Head of caudate nucleus (tissue), 42 donors: Measurements from ENCODE around the gene MAD1L1.

ENCODE experiments used
- DNase-seq, 42 donors: peaks; one replicate each; pipeline versions ENCODE4 v3.0.0 to v3.0.0-alpha.2; 2020 to 2021; ENCODE audit warnings: mixed read lengths in 7 of 42
- intact Hi-C: fragments of 100-400 bp; cut with DNase I; formaldehyde crosslinking; loops from one replicate; pipeline ENCODE4 v1.15.0; 2022

Gene MAD1L1

DNA sequence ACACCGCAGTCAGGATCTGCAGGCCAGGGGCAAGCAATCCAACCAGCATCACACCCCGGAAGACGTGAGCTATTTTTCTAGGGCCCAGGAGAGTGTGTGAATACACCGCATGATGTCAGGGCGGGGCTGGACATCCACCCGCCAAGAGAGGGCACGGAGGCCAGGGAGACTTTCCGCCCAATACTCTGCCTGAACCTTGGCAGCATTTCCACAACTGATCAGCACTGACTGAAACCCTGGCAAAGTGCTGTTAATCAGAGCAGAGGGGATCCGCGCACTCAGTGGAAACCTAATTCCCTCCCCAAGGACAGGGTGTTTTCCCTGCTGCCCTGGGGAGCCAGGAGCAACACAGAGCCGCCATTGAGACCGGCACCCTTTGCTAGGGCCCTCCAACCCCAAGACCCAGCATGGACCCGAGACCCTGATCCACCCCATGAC is 8.2 kb downstream of the MAD1L1 start:
- intact Hi-C loops: no loop called here
- no peak for DNase-seq

DNA sequence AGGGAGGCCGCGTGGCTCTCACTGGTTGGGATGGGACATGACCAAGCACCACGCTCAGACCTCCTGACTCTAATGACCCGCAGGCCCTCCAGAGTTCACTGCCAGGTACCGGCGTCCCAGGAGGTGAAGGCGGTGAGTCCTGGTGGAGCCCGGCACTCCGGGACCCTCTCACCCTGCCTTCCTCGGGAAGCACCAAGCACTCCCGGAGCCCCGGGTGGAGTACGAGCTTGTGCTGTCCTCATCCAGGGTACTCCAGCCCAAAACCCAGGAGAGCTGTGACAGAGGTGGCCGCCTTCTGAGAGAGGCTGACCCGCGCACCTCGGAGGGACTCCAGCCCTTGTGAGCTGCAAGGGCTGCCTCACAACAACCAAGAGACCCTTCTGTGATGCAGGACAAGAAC is 9.4 kb downstream of the MAD1L1 start:
- intact Hi-C loops: no loop called here
- no peak for DNase-seq

DNA sequence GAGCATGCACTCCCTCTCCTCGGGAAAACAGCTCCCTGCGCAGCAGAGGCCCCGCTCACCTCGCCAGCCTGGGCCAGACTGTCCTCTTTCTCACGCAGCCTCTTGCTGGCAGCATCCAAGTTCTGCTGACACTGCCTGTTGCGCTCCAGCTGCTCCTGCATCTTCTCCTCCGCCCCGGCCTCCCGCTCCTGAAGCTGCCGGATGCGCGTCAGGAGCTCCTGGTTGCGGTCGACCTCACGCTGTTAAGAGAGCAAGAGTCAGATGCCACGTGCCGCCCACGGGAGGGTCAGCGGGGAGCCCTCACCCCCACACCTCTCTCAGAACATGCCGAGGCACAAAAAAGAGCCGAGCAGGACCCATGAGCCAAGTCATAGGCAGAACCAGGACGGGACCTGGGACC is 10.2 kb downstream of the MAD1L1 start:
- intact Hi-C loops: no loop called here

DNA sequence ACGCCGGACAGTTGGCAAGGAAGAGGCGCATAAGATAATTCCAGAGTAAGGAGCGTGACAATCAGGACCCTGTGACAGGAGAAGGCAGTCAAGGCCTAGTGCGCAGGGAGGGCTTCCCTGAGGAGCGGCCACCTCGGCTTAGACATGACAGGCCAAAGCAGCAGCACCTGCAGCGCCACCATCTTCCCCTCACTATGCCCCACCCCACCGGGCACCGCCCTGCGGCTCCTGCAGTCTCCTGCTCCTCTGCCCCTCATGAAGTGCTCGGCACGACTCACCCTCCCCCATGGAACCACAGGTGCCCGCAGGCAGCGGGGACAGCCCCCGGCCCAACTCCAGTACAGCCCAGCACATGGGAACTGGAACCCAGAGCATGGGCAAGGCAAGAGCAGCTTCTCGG is 11.8 kb downstream of the MAD1L1 start:
- intact Hi-C loops: no loop called here
- no peak for DNase-seq

More for the DNA sequence above, 10.2 kb downstream of the MAD1L1 start:
- DNase-seq: no peak

DNA sequence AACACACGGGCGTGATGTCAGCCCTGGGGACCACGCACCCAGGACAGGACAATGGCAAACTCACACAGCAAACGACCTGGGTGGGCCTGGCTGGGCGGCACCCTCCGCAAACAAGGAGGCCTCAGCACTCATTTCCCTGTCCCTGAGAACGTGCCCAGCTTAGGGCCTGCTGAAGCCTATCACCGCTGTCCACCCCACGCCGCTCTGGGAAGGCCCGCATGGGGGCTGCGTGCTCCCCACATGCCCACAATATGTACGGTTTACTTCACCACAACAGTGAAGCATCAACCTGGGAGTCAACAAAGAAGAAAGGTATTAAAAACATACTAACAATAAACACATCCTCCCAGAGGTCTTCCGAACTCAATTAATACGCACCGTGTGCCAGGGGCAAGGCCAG is 12.2 kb downstream of the MAD1L1 start:
- no peak for DNase-seq
- intact Hi-C loops: no loop called here

DNA sequence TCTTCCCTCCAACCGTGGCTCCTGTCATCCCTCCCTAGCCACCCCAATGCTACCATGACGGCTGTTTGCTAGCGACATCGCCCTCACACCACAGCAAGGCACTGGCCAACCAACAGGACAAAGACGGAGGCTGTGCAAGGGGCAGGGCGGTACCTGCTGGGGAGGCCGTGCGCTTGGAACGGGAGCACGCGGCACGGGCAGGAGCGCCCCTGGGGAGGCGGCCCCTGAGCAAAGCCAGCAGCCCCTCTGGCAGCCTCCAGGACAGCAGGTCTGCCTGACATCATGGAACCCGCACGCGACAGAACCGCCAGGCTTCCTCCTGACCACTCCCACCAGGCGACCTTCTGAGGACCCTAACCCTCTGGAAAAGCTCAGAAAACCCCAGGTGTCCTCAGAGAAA is 12.7 kb downstream of the MAD1L1 start:
- DNase-seq: no peak
- intact Hi-C loops: no loop called here

DNA sequence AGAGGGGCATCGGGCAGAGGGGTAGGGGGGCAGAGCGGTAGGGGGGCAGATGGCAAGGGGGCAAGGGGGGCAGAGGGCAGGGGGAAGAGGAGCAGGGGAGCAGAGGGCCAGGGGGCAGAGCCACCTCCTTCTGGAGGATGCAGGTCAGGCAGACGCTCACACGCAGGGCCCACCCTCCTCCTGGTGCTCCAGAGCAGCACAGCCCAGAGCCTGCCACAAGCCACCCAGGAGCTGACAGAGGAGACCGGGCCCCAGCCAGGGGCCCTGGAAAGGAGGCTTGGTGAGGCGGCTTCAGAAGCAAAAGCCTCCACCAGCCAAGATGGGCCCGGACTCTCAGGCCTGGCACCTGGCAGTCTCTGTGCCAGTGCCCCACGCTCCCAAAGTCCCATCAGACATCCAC is 13.1 kb downstream of the MAD1L1 start:
- intact Hi-C loops: no loop called here

DNA sequence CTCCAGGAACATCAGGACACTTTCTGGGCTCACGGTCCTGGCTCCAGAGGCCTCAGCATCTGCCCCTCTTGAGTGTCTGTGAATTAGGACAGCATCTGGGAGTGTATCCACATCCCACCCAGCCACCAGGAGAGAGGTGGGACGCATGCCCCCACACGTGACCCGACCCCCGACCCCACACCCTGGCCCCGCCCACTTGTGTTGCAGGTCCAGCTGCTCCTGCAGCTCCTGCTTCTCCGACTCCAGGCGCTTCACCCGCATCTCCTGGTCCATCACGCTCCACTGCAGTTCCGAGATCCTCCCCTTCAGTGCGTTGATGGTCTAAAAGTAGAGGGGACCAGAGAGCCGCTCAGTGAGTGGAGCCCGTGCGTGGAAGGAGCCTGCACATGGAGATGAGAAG is 13.6 kb downstream of the MAD1L1 start:
- intact Hi-C loops: no loop called here
- DNase-seq: no peak

More for the DNA sequence above, 13.1 kb downstream of the MAD1L1 start:
- no peak for DNase-seq

DNA sequence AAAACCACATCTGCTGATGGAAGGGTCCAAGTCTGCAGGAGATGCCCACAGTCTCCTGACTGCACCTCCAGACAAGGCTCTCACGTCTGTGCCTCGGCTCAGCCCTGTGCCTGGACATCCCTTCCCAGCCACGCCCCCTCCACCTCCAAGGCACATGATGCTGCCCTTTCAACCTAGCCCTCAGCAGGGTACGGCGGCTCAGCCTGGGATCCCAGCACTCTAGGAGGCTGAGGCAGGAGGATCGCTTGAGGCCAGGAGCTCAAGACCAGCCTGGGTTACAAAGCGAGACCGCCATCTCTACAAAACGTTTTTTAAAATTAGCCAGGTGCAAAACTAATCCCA is 14.3 kb downstream of the MAD1L1 start:
- no peak for DNase-seq
- intact Hi-C loops: no loop called here

DNA sequence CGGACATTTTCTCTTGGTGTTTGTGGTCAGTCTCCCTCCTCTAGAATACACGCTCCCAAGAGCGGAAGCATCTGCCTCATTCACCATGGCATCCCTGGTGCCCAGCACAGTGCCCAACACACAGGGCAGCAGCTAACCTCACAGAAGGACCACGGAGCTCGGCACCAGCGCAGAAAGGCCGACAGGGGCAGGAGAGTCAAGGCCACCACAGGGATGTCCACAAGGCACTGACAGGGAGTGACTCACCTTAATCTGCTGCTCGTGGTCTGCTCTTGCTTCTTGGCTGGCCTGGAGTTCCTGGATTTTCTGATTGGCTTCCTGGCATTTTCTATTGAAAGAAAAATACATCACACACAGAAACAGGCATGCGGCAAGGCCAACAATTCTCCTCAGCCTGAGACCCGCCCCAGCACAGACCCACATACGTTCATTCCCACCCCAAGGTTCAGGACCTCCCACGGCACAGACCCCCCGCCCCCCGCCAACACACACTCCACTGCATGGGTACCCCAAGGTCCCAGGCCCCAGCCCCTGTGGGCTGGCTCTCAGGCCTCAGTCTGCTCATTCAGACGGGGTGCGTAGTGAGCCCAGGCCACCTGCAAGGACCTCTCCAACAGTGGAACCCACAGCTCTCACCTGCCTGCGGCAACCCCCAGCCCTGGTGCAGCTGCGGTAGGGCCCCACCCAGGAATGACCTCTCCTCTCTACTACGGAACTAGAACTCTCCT is 14.9 kb downstream of the MAD1L1 start:
- intact Hi-C loops: no loop called here
- DNase-seq: no peak

DNA sequence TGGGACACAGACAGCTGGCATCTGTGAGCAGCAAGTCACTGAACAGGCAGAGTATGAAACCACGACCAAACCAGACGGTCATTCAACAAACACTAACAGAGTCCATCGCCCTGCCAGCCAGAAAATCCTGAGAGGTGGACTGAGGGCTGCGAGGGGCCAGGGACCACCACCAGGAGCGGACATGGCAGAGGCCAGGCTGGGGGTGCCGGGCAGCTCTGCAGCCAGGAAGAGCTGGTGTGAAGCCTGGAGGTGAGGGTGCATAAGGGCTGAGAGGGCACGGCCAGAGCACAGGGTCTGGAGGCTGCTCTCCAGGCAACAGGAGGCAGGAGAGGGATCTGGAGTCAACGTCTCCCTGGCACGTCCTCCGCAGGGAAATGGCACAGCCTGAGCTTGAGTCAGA is 15.5 kb downstream of the MAD1L1 start:
- intact Hi-C loops: no loop called here
- no peak for DNase-seq

DNA sequence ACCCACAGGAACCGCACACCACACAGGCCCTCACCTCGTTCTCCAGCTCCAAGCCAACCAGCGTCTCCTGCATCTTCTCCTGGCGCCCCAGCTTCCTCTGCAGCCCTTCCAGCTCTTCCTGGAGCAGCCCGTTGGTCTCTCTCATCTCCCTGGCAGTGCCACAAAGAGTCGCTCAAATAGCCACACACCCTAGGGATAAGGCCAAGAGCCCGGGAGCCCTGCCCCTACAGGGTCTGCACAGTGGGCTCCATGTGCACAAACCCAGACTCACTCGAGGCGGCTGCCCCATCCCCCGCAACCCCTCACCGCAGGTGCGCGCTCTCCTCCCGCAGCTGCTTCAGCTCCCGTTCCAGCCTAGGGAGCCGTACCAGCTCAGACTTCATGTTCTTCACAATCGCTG is 16.9 kb downstream of the MAD1L1 start:
- no peak for DNase-seq
- intact Hi-C loops: no loop called here

DNA sequence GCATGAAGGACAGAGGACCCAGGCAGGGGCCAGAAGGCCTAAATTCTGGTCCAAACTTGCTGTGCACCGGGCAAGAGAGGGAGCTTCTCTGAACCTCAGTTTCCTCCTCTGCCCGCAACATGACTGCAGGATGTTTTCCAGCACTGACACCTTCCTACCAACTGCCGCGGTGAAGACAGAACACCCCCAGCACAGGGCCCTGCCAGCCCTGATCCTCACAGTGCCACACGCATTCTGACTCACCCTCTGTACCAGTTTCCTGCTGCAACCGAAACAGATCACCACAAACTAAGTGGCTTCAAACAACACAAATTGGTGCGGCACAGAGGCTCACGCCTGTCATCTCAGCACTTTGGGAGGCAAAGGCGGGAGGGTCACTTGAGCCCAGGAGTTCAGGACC is 18.1 kb downstream of the MAD1L1 start:
- DNase-seq: no peak
- intact Hi-C loops: no loop called here

DNA sequence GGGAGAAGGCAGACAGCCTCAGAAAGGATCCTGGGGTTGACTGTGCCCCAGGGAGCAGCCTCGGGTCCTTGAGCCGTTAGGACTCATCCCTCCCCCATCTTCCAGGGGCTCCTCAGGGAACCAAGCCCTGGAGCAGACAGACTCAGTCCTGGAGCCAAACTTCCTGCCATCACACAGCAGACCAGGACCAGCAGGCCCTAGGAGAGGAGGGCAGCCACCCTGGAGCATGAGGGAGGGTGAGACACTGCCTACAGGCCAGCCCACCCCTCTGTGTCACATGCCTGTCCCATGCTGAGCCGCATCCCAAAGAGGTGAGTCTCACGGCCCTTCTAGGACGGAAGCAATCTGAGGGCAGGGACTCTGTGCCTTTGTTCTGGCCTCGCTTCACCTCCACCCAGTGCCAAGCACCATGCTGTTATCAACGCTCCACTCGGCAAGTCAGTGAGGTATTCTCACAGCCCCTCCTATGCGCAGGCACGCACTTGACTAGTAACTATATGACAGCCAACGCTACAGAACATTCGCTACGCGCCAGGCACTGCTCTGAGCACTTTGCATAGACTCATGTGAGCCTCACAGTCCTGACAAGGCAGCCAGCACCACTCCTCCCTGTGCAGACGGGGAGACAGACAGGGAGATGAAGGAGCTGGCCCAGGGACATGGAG is 19.1 kb downstream of the MAD1L1 start:
- intact Hi-C loops: no loop called here

DNA sequence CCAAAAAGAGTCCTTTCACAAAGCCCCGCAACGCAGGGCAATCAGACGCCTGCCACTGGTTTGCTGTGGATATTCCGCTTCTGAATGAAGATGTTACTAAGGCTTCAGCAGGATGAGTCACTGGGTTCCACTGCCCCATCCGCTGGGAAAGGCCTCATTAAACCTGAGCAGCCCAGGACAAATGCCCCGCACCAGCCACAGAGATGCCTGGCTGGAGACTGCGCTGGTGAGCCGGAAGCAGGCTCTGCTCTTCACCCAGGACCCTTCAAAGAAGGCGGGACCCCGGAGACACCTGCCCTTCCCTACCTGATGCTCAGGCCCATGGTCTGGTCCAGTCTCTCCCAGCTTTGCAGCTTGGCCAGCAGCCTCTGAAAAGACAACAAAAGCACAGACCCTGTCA is 19.8 kb downstream of the MAD1L1 start:
- intact Hi-C loops: no loop called here

More for the DNA sequence above, 19.1 kb downstream of the MAD1L1 start:
- no peak for DNase-seq

DNA sequence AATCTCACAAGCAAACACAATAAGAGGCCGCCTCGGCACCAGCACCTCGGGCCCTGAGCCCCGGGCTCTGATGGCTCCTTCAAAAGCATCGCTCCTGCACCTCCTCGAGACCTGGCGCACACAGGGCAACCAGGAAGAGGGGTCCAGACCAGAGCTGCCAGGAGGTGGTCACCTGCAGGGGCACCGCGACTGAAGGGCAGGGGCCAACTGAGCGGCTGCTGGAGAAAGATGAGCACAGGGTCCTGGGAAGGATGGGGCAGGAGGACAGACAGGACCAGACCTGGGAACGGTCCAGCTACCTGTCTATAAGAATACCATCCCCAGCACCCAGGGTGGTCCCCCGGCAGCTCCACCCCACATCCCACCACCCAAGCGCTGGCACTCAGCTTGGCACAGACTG is 20.8 kb downstream of the MAD1L1 start:
- intact Hi-C loops: no loop called here
- no peak for DNase-seq

More for the DNA sequence above, 19.8 kb downstream of the MAD1L1 start:
- DNase-seq: no peak

DNA sequence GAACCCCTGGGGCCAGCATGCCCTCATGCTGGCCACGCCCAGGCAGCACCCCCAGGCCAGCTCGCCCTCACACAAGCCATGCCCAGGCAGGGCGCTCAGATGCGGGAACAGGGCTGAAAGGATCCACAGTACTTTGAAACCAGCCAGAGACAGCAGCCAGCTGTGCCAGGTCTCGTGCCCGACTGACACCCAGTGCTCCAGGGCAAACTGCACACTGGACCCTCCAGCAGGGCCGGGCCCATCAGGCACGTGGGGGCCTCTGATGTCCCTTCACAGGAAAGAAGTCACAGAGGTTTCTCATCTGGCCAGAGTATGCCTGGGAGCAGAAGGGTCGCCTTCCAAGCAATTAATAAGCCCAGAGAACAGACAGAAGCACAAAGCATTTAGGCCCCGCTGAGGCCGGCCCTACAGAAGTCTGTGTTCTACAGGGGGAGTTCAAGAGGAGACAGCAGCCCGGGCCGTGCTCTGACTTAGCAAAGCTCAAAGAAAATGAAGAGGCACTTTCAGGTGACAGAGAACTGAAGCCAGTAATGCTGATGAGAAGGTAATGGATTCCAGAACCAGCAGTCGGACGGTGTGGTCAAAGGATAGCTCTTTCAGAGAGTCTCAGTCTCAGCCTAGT is 21.4 kb downstream of the MAD1L1 start:
- intact Hi-C loops: no loop called here
- DNase-seq: no peak

DNA sequence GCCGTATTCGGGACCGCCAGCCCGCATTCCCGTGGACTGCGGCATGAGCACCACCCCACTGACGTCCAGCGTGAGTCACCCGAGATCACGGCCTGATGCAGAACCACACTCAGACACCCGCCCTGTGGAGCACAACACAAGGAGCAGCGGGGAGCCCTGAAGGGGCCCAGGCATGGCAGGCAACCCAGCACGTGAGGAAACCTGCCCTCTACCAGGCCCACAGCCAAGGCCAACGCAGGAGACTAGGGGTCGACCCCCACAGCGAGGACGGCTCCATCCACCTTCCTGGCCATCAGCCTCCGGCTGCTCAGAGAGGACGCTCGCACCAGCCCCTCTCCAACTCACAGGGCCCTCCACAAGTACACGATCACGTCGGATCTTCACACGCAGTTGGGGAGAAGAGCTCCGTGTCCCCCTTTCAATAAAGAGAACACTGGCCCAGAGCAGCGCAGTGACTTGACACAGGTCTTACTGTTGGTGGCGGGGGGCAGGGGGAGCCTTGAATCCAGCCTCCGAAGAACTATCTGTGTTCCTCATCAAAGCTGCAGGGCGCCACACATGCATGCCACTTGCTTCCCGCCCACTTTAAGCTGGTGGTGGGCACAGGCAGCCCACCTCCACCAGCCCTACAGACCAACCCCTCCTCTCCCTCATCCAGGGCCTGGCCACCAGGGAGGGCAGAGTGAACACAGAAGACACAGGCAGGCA is 22.0 kb downstream of the MAD1L1 start:
- intact Hi-C loops: no loop called here
- DNase-seq: no peak

DNA sequence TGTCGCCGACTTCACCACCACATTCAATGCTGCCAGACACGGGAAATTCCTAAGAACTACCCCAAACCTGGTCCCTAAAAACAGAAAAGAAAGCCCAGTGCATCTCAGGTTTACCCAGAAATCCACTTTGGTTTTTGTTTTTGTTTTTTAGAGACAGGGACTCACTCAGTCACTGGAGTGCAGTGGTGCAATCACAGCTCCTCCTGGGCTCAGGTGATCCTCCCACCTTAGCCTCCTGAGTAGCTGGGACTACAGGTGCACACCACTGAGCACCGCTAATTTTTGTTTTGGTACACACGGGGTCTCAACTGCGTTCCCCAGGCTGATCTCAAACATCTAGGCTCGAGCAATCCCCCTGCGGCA is 22.8 kb downstream of the MAD1L1 start:
- intact Hi-C loops: loop anchor here (10.0 kb wide), 2 partner anchors 545 to 635 kb away; partner anchors contain the start of gene PSMG3
- DNase-seq: no peak
